PC-3 (cell line): ENCODE data around the gene TIMM44. TPM values are rescaled to one million over a fixed set of nuclear protein-coding genes. Genes with fewer than 3 reads are reported as not detected.
A peak's percentile ranks its signal among the peaks of the same experiment; 100 is the strongest.

Experiments
- ATAC-seq: fragments of 200-7000 bp; cut with Tn5 transposase; 2 replicates; pipeline ENCODE4 v1.9.1; 2020; ENCODE audit warnings: mild to moderate bottlenecking, moderate library complexity
- BruUV-seq: library from RNA; stranded (reverse); fragments of 400-500 nt; replicated peaks from 2 replicates; lab custom pipeline; 2021; lab: Mats Ljungman, UMichigan
- CTCF ChIA-PET: fragments of 300-600 bp; sonication (Branson Sonifier 250); formaldehyde crosslinking; loops from one replicate; lab custom pipeline; 2022; ENCODE audit warnings: antibody characterized with exemption; lab: Charles Lee
- POLR2A ChIA-PET: fragments of 300-600 bp; sonication (Branson Sonifier 250); formaldehyde crosslinking; loops from one replicate; lab custom pipeline; 2022; ENCODE audit warnings: antibody characterized with exemption; ENCODE audit not compliant: unreplicated experiment; lab: Charles Lee
- DNase-seq: peaks from one replicate; pipeline ENCODE4 v3.0.0-alpha.2; 2015
- H2AFZ ChIP-seq: fragments of 300-600 bp; sonication (generic); 2 replicates; pipeline ENCODE4 v1.6.0; 2016; ENCODE audit warnings: antibody characterized with exemption, low read length
- H3F3A ChIP-seq: fragments of 300-600 bp; sonication (generic); one replicate; pipeline ENCODE4 v1.6.0; 2017; ENCODE audit warnings: antibody characterized with exemption, low read length, control low read depth, mild to moderate bottlenecking; ENCODE audit not compliant: unreplicated experiment
- H3K27ac ChIP-seq: fragments of 300-600 bp; sonication (generic); 2 replicates; pipeline ENCODE4 v1.5.1; 2016; ENCODE audit warnings: mild to moderate bottlenecking, low read length
- H3K27me3 ChIP-seq: fragments of 300-600 bp; sonication (generic); 2 replicates; pipeline ENCODE4 v1.6.1; 2016; ENCODE audit warnings: low read length, mixed read lengths
- H3K36me3 ChIP-seq: fragments of 300-600 bp; sonication (generic); 2 replicates; pipeline ENCODE4 v1.6.1; 2016; ENCODE audit warnings: low read depth, mixed run types, low read length, mixed read lengths
- H3K4me1 ChIP-seq: fragments of 300-600 bp; sonication (generic); 2 replicates; pipeline ENCODE4 v1.5.1; 2016; ENCODE audit warnings: low read length; ENCODE audit not compliant: insufficient read depth
- H3K4me2 ChIP-seq: fragments of 300-600 bp; sonication (generic); 2 replicates; pipeline ENCODE4 v1.6.0; 2016; ENCODE audit warnings: low read length
- H3K4me3 ChIP-seq: fragments of 300-600 bp; sonication (generic); 2 replicates; pipeline ENCODE4 v1.5.1; 2016; ENCODE audit warnings: mild to moderate bottlenecking, low read length, mixed read lengths
- H3K79me2 ChIP-seq: fragments of 300-600 bp; sonication (generic); 2 replicates; pipeline ENCODE4 v1.6.1; 2017; ENCODE audit warnings: low read length, mixed read lengths
- H3K9ac ChIP-seq: fragments of 300-600 bp; sonication (generic); 2 replicates; pipeline ENCODE4 v1.6.0; 2016; ENCODE audit warnings: mild to moderate bottlenecking, low read length
- H3K9me2 ChIP-seq: fragments of 300-600 bp; sonication (generic); replicated peaks from 2 replicates; pipeline ENCODE4 v1.6.1; 2016; ENCODE audit warnings: mixed run types, low read length, mixed read lengths
- H3K9me3 ChIP-seq: fragments of 300-600 bp; sonication (generic); 2 replicates; pipeline ENCODE4 v1.6.1; 2016; ENCODE audit warnings: low read length, mixed read lengths
- H4K20me1 ChIP-seq: fragments of 300-600 bp; sonication (generic); 2 replicates; pipeline ENCODE4 v1.6.1; 2016; ENCODE audit warnings: low read length, mixed read lengths
- EZH2 ChIP-seq: fragments of 300-600 bp; sonication (generic); IDR thresholded peaks from one replicate; pipeline ENCODE4 v1.6.1; 2017; ENCODE audit warnings: antibody characterized with exemption, mild to moderate bottlenecking, low read length; ENCODE audit not compliant: unreplicated experiment
- EZH2phosphoT487 ChIP-seq: fragments of 300-600 bp; sonication (generic); IDR thresholded peaks from 2 replicates; pipeline ENCODE4 v1.6.1; 2018; ENCODE audit warnings: mild to moderate bottlenecking, antibody characterized with exemption, low read length, borderline replicate concordance
- intact Hi-C: fragments of 100-400 bp; cut with micrococcal nuclease; formaldehyde crosslinking; loops from 2 replicates; pipeline ENCODE4 v1.9.0; 2023
- total RNA-seq: library from RNA; depleted of rRNA; stranded (reverse); fragments of >200 nt; gene quantifications from 2 replicates; pipeline ENCODE4 v1.2.3, GENCODE V29; 2014
- TF ChIP-seq, protein P1 (sequence below): fragments of 300-600 bp; sonication (generic); conservative IDR thresholded peaks from 2 replicates; pipeline ENCODE4 v1.5.1; 2017; ENCODE audit warnings: antibody characterized with exemption, low read depth, mild to moderate bottlenecking, low read length

Gene TIMM44
- total RNA-seq, 1 experiment from 2014 or later = 191 TPM

DNA sequence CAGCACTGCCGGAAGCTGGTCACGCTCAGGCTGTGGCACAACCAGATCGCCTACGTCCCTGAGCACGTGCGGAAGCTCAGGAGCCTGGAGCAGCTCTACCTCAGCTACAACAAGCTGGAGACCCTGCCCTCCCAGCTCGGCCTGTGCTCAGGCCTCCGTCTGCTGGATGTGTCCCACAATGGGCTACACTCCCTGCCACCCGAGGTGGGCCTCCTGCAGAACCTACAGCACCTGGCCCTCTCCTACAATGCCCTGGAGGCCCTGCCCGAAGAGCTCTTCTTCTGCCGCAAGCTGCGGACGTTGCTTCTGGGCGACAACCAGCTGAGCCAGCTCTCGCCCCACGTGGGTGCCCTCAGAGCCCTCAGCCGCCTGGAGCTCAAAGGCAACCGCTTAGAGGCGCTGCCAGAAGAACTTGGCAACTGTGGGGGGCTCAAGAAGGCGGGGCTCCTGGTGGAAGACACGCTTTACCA lies 43.0 kb downstream of the TIMM44 start:
- H3K9me3 ChIP-seq = no peaks in the 10 kb centered on the region
- no TSS peak for BruUV-seq
- ChIA-PET CTCF (interaction anchor here (0.6 kb wide), 1 partner anchor 101 kb away, joined by 7 read pairs; no protein-coding TSS in a partner anchor), POLR2A (interaction anchor here (0.5 kb wide), 1 partner anchor 31 kb away, joined by 4 read pairs; no protein-coding TSS in a partner anchor)
- peaks cover 11% of the 10 kb centered on the region for H3F3A ChIP-seq
- H3K9ac ChIP-seq = no peak overlapping the region
- peaks cover 19% of the 10 kb centered on the region for H3K4me1 ChIP-seq
- H4K20me1 ChIP-seq = no peaks in the 10 kb centered on the region
- no peak for DNase-seq
- no peak overlapping the region for H3K4me3 ChIP-seq
- intact Hi-C loops = loop anchor here (5.0 kb wide), 1 partner anchor 627 kb away; no protein-coding TSS in a partner anchor
- H3K4me2 ChIP-seq = no peak overlapping the region
- no peaks in the 10 kb centered on the region for H3K27me3 ChIP-seq
- TF ChIP-seq, protein P1, sequence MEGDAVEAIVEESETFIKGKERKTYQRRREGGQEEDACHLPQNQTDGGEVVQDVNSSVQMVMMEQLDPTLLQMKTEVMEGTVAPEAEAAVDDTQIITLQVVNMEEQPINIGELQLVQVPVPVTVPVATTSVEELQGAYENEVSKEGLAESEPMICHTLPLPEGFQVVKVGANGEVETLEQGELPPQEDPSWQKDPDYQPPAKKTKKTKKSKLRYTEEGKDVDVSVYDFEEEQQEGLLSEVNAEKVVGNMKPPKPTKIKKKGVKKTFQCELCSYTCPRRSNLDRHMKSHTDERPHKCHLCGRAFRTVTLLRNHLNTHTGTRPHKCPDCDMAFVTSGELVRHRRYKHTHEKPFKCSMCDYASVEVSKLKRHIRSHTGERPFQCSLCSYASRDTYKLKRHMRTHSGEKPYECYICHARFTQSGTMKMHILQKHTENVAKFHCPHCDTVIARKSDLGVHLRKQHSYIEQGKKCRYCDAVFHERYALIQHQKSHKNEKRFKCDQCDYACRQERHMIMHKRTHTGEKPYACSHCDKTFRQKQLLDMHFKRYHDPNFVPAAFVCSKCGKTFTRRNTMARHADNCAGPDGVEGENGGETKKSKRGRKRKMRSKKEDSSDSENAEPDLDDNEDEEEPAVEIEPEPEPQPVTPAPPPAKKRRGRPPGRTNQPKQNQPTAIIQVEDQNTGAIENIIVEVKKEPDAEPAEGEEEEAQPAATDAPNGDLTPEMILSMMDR = no peak
- no peak for TF ChIP-seq EZH2phosphoT487
- no peak for TF ChIP-seq EZH2
- ATAC-seq = no peak
- H3K79me2 ChIP-seq = peaks cover 23% of the 10 kb centered on the region
- H2AFZ ChIP-seq = no peak overlapping the region
- no peak overlapping the region for H3K27ac ChIP-seq
- H3K36me3 ChIP-seq = peaks cover 15% of the 10 kb centered on the region
- H3K9me2 ChIP-seq = no peaks in the 10 kb centered on the region

DNA sequence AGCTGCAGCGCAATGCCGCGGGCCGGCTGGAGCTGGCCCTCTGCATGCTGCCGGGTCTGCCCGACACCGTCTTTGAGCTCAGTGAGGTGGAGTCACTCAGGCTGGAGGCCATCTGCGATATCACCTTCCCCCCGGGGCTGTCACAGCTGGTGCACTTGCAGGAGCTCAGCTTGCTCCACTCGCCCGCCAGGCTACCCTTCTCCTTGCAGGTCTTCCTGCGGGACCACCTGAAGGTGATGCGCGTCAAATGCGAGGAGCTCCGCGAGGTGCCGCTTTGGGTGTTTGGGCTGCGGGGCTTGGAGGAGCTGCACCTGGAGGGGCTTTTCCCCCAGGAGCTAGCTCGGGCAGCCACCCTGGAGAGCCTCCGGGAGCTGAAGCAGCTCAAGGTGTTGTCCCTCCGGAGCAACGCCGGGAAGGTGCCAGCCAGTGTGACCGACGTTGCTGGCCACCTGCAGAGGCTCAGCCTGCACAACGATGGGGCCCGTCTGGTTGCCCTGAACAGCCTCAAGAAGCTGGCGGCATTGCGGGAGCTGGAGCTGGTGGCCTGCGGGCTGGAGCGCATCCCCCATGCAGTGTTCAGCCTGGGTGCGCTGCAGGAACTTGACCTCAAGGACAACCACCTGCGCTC lies 43.6 kb downstream of the TIMM44 start:
- peaks cover 19% of the 10 kb centered on the region for H3K4me1 ChIP-seq
- H3K27me3 ChIP-seq = no peaks in the 10 kb centered on the region
- no peaks in the 10 kb centered on the region for H3K9me2 ChIP-seq
- peaks cover 15% of the 10 kb centered on the region for H3K36me3 ChIP-seq
- no peak overlapping the region for H2AFZ ChIP-seq
- no peak overlapping the region for H3K4me3 ChIP-seq
- ChIA-PET CTCF (interaction anchor here (0.6 kb wide), 1 partner anchor 100 kb away, joined by 7 read pairs; no protein-coding TSS in a partner anchor), POLR2A (no interaction called here)
- H3K79me2 ChIP-seq = peaks cover 18% of the 10 kb centered on the region
- no peak overlapping the region for H3K4me2 ChIP-seq
- H4K20me1 ChIP-seq = no peaks in the 10 kb centered on the region
- intact Hi-C loops = loop anchor here (5.0 kb wide), 1 partner anchor 627 kb away; no protein-coding TSS in a partner anchor
- ATAC-seq (no peak), DNase-seq (no peak)
- H3K9ac ChIP-seq = no peak overlapping the region
- TF ChIP-seq EZH2phosphoT487 = no peak
- TF ChIP-seq EZH2 = no peak
- TF ChIP-seq, protein P1 = no peak
- no TSS peak for BruUV-seq
- H3K9me3 ChIP-seq = no peaks in the 10 kb centered on the region
- peaks cover 11% of the 10 kb centered on the region for H3F3A ChIP-seq
- no peak overlapping the region for H3K27ac ChIP-seq

DNA sequence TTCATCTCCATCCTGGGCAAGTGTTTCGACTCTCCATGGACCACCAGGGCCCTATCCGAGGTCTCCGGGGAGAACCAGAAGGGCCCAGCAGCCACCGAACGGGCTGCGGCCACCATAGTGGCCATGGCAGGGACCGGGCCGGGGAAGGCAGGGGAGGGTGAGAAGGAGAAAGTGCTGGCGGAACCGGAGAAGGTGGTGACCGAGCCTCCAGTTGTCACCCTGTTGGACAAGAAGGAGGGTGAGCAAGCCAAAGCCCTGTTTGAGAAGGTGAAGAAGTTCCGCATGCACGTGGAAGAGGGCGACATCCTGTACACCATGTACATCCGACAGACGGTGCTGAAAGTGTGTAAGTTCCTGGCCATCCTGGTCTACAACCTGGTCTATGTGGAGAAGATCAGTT lies 44.5 kb downstream of the TIMM44 start:
- no peak for ATAC-seq
- Histone ChIP-seq H2AFZ (no peak overlapping the region), H3K4me3 (no peak overlapping the region), H3K9ac (no peak overlapping the region), H4K20me1 (no peaks in the 10 kb centered on the region), H3K27me3 (no peaks in the 10 kb centered on the region), H3K36me3 (peaks cover 15% of the 10 kb centered on the region), H3K79me2 (peaks cover 11% of the 10 kb centered on the region), H3K9me3 (no peaks in the 10 kb centered on the region), H3K4me1 (peaks cover 24% of the 10 kb centered on the region), H3K27ac (no peak overlapping the region), H3F3A (peaks cover 11% of the 10 kb centered on the region), H3K9me2 (no peaks in the 10 kb centered on the region), H3K4me2 (no peak overlapping the region)
- TF ChIP-seq, protein P1 = no peak
- no peak for TF ChIP-seq EZH2
- TF ChIP-seq EZH2phosphoT487 = no peak
- POLR2A ChIA-PET = interaction anchor here (0.5 kb wide), 1 partner anchor 18 kb away, joined by 3 read pairs; no protein-coding TSS in a partner anchor
- CTCF ChIA-PET = no interaction called here
- no peak for DNase-seq
- TSS peak; percentile 5 for BruUV-seq
- intact Hi-C loops = no loop called here
